NCI-H187 (cell line): ENCODE measurements around the gene GPSM1.

Experiments
- DNase-seq, 2 experiments: peaks; one replicate each; lab custom pipeline; 2025; lab: John Stamatoyannopoulos, UW

Gene GPSM1

DNA sequence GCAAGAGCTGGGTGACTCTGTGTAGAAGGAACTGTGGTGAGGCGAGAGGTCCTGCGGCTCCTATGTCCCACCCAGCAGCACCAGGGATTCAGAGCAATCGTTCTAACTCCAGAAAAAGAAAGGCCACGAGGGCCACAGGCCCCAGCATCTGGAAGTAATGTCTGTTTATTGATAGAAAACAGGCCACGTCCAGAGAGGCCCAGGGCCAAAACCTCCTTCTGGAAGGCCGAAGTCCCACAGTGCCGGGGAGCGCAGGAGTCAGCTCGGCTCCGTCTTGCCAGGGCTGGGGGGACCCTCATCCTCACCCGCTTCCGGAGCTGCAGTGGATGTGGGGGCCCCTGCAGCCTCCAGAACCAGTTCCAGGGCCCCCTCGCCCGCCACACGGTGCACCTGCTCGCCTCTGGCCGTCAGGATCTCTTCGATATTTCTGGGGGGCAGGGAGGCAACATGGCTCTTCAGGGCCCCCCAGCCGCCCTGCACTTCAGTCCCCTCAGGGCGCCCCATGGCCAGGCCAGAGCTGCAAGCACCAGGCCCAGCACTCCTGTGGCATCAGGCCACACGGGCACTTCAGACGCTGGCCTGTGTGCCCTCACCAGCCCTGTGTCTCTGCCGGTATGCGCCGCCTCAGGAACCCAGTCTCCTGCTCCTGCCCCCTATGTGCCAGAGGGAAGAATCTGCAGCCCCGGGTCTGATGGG, 34.6 kb downstream of the GPSM1 start:
- no peak for DNase-seq

DNA sequence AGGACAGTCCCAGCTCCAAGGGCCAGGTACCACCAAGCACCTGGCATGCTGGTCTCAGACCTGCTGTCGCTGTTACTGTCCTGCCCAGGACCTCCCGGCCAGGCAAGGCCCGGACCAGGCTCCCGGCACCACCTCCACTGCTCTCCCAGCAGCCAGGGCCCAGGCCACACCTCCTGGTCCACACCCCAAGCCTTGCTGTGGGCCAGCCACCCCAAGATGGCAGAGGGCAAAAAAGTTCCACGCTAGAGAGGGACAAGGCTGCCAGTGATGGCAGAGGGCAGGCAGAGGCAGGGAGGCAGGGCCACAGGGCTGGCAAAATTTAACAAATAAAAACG, 35.1 kb downstream of the GPSM1 start:
- no peak for DNase-seq

DNA sequence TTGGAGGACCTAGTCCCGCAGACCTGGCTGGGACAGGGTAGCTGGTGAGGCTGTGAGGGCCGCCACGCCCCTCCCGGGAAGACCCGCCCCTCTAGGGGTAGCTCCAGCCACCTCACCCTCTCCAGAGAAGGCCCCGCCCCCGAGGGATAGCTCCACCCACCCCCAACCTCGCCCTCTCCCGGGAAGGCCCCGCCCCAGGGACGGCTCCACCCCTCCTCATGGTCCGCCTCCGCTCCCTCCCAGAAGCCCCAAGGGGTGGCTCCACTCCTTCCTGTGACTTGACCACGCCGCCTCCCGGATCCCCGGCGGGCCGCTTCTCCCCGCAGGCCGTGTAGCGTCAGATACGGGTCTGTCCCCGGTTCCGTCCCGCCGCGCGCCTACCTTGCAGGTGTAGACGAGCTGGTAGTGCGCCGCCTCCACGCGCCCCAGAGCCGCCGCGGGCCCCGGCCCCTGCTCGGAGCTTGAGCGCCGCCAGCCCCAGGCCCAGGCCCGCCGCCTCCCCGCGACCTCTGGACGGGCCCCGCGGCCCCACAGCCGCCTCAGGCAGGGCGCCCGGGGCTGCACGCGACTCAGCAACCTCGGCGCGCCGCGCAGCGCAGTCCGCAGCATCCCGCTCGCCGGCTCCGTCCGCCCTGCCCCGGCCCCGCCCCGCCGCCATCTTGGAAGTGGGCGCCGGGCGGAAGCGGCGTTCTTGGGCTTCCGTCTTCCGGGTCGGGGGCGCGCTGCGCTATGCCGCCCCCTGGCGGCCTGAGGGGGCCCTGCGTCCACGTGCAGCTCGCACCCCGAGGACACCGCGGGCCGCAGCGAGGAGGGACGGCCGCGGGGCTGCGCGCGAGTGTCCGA, 36.0 kb downstream of the GPSM1 start, which contains the start of gene DNLZ:
Gene DNLZ, minus strand, starts transcription at position 639 of the 843 bp plus-strand sequence. Its CDS starts 30 bp downstream, at position 609.
- peak; percentile 35 to 78 for DNase-seq

DNA sequence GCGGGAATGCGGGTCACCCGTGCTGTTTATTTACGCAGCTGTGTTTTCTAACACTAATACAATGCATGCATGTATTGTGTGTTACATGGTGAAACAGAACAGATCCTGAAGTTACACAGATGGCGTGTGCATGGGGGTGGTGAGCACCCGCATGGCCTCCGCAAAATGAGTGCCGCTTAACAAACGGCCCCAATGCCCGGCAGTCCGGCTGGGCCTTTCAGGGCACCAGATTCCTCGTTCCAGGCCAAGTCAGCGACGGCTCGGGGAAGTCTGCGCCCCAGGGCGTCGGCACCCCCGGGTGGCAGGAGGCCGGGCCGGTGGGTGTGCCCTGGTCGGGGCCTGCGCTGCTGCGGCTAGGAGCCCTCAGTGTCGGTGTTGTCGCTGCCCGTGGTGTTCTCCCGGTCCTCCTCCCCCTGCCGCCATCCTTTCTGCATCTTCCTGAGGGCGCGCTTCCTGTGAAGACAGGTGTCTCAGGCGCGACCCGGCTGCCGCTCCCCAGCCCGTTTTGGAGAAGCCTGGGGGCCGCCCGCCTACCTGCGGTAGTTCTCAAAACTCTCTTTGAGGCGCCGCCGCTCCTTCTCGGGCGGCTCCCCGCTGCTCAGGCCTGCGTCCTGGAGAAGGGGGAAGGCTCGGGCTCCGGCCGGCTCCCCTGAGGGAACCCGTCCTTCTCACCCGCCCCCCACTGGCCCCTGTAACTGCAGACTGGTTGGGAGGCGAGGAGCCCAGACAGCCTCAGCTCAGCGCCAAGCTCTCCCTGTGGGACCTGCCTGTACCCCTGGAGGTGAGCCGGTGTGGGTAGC, 36.8 kb downstream of the GPSM1 start:
- DNase-seq: no peak

DNA sequence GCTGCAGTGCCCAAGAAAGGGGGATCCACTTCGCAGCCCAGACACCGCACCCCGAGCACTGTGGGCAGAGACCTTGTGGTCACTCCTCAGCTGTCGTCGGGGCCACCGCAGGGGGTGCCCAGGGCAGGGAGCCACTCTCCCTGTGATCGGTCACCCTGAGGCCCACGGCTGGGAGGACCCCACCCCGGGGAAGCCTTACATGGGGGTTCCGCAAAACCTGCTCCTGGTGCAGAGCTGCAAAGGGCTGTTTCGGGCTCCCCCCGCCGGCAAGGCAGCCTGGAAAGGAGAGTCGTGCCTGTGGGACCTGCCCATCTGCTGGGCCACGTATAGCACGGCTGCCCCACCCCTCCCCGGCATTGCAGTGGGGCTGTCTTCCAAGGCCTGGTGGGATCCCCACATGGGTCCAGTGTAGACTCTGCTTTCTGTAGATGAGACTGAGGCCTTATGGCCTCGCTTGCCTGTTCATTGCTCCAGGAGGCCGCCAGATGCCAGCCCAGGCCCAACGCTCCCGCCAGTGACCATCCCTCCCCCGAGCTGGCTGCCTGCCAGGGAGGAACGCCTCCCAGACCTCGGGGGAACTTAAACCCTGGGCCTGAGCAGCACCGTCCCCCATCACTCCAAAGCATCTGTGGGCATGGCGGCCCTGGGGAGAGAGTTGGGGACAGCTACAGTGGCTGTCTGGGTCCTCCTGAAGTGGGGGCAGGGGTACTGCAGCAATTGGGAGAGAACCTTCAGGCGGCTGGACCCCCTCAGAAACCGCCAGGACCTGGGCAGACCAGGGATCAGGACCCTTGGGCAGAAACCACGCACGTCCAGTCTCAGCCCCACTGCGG, 37.8 kb downstream of the GPSM1 start:
- no peak for DNase-seq

DNA sequence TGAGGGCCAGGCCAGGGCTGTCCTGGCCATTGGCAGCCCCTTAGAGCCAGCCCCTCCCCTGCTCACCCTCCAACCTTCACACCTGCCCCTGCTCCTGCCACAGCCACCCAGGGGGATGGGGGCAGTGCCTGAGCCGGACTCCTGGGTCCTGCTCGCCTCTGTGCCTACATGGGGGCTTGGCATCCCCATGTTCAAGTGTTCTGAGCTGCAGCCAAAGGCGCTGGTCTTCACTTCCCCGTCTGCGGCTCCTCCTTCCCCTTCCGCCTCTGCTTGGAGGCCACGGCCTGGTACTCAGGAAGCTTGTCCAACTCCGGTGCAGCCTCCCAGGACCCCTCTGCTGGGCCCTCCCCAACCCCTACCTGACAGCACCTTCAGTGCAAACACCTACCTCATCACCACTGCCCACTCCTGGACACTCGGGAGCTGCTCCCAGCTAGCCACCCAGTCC, 38.5 kb downstream of the GPSM1 start:
- no peak for DNase-seq

DNA sequence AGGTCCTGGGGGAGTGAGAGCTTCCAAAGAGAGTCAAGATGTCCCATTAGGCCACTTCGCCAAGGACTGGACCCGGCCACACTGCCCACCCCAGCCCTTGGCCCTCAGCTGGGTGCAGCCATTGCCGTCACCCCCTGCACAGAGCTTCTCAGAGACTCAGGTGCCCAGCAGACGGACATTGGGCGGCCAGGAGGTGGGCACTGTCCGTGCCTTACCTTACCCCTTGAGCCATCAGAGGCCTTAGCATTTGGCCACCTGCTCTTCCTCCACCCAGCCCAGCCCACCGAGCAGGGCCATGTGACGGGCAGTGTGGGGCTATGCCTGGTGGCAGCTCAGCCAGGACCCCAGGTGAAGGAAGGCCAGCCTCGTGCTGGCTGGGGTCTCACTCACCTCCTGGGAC, 39.5 kb downstream of the GPSM1 start:
- DNase-seq: no peak

DNA sequence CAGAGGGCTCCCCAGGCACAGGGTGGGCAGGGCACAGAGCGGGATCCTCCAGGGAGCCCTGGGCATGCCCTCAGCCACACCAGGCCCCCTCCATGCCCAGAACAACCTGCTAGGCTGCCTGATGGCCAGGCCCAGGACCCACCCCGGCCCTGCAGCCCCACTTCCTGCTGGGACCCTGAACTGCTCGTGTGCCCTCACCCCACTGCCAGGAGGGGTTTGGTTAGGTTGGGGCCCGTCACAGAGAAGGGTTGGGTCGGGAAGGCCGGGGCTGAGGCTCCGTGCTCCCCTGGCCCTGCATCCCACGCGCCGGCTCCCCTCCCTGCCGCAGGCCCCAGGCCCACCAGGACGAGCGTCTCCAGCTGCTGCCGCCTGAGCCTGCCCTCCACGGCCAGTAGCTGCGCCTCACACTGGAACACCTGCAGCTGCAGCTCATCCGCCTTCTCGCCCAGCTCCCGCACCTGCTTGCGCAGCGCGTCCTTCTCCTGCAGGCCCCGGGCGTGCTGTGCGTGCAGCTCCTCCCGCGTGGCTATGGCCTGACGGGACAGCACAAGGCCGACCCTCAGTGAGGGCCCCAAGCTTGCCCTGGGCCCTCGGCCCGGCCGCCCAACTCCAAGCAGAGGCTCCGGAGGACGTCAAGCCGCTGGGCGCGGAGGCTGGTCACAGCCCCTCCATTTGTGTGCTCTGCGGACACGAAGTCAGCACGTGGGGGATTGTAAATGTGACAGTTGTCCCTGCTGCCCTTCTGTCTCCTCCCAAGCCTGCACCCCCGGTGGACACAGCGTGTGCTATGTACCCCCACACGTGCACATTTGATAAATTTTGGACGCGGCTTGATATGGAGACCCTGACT, 40.2 kb downstream of the GPSM1 start:
- no peak for DNase-seq

DNA sequence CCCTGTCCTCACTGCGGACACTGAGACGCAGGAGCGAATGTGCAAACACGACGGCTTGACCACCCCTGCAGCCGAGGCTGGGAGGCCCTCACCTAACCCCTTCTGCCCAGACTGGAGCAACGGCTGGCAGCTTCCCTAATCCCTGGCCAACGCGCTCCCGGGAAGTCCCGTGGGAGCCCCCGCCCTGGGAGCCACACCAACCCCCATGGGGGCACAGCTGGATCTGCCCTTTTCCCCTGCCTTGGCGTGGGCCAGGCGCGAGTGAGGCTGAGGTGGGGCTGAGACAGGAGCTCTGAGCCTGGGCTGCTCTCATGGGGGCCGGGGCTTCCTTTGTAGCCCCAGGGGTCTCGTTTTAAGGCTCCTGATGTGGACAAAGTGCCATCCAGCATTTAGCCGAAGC, 40.9 kb downstream of the GPSM1 start:
- DNase-seq: no peak

DNA sequence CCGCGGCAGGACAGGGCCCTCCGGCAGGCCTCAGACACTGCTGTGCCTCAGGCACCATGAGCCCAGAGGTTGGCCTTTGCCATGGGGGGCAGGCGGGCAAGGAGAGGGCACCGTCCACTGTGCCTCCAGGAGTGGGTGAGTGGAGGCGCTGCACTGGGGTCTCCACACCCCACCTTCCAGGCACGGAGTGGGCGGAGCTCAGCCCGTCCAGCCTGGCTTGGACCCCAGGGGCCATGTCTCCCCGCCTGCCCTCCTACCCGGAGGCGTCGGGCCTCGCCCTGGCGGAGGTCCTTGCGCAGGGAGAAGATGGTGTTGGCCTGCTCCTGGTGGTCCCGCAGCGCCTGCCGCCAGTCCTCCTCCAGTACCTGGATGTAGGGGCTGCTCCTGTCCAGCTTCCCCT, 42.7 kb downstream of the GPSM1 start:
- DNase-seq: no peak

DNA sequence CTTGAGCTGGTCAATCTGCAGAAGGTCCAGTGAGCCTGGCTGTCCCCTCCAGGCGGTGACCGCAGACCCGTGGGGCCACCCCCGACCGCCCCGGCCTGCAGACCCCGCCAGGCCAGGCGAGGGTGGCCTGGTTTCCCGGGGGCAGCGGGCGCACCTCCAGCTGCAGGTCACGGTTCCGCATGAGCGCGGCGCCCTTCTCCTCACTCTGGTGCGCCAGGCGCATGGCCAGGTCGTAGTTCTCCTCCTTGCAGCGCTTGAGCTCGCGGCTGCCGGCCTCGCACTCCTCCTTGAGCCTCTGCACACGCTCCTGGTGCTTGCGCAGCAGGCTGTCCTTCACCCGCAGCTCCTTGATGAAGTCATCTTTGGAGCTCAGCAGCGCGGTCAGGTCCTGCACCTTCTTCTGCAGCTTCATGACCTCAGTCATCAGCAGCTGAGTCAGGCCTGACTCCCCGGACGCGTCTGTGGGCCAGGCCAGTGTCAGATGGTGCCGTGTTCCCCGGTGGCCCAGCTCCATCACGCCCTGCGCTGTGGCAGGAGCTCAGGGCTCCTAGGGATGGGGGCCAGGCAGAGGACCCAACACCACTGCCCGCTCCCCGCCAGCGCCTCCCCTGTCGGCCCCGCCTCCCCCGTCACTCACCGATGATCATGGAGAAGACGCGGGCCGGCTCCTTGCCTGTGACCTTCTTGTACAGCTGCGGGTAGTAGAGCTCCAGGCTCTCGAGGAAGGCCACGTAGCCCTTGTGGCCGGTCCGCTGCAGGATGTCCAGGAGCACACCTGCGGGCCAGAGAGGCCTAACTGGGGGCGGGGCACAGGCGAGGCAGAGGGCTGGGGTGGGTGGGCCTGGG, 43.6 kb downstream of the GPSM1 start:
- no peak for DNase-seq

DNA sequence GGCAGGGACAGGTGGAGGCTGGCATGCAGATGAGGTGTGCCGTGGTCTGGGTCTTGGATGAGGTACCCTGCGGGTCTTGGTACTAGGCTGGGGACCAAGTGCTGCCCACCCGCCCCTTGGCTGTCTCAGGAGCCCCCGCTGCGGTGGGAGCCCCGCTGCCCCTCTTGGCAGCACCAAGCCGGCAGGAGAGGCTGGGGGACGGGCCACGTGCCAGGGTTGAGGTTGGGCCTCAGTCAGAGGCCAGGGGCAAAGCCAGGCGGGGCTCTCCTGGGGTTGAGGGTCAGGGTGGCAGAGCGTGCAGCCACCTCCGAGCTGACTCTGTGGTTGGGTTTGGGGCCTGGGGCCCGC, 44.2 kb downstream of the GPSM1 start:
- DNase-seq: no peak

DNA sequence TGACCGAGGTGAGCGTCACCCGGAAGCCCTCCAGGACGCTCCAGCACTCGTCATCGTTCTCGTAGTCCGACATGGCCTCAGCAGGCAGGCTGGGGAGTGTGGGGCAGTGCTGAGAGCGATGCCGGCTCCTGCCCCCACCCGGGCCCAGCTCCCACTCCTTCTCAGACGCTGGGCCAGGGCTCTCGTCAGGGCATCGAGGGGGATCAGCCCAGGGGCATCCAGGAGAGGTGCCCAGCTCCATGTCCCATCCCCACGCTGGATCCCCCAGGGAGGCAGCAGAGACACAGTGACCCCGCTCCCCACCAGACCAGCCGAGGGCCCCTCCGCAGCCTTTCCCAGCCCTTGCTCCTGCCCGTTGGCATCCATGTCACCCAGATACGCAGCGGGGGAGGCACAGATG, 44.7 kb downstream of the GPSM1 start:
- no peak for DNase-seq

DNA sequence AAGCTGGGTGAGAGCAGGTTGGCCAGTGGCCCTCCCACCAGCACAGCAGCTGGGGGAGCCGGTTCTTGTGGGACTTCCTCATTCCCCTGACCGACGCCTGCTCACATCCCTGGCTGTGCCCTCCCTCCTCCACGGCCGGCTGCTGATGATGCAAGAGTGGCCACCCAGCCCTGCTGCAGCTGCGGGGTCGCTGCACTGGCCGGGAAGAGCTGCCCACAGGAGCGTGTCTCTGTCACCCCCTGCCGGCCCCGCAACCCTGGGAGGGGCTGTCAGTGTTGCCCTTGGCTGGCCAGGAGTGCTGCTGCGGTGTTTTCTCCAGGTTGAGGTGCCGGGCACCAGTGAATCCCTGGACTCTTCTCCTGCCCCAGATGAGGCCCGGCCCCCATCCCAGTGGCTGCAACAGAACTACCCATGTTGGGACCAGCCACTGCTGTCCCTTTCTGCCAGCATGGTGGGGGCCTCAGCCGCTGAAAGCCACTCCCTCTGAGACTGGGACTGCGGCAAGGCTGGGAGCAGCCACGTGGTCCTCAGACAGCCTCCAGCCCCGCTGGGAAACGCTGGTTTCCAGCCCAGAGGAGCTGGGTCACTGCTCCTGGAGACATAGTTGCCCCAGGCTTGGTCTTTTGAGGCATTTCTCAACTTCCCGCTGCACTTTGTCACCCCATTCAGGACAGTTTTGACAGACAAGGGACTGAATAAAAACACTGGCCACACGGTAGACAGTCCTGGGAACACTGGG, 45.4 kb downstream of the GPSM1 start:
- DNase-seq: no peak

DNA sequence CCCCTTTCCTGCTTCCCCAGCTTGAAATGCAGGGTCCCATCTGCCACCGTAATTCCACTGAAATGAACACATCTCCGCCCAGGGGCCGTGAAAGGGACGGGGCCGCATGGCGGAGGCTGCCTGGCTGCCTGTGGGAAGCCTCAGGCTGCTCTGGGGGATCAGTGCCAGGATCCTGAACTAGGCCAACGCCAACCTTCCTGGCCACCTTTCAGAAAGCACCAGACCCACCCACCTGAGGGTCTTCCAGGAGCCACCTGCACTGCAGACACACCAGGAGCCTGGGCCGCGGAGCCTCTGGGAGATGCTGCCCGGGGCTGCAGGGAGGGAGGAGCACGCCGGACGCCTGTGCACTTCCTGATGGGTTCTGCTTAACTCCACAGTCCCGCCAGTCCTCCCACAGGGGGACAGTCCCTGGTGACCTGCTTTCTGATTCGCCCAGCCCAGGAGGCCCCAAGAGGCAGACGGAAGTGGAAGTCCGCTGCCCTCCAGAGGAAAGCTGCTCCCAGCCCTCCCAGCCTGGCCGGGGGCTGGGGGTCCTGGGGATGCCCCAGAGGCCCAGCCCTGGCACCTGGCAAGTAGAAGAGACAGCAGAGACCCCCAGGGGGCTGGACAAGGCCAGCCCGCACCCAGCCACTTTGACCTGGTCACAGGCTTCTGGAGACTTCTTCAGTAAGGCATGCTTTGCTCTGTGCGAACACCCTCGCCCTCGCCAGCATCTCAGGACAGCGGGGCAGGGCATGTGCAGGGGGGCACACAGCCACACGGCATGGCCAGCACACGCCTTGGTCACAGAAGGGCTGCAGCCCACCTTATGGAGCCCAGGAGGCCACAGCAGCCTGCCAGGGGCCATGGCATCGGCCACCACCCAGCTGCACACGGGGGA, 46.2 kb downstream of the GPSM1 start, which contains the start of gene CARD9:
Gene CARD9, minus strand, starts transcription at position 370 of the 883 bp plus-strand sequence. CDS start 1,591 bp downstream, outside the sequence.
- no peak for DNase-seq

DNA sequence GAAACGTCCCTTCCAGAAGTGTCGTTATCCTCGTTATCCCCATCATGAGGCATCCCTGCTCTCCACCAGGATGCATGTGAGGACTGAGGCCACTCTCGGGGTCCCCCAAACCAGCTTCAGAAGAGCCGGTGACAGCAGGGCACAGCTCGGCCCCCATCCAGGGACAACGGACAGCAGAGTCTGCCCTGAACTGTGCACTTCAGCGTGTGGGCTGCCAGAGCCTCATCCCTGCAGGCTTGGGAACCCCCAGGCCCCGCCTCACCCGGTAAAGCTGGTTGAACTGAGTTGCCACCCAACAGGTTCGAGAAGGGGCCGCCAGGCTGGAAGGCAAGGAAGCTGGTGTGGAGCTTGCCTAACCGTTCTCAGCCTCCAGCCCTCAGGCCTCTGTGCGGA, 46.8 kb downstream of the GPSM1 start:
- DNase-seq: no peak

DNA sequence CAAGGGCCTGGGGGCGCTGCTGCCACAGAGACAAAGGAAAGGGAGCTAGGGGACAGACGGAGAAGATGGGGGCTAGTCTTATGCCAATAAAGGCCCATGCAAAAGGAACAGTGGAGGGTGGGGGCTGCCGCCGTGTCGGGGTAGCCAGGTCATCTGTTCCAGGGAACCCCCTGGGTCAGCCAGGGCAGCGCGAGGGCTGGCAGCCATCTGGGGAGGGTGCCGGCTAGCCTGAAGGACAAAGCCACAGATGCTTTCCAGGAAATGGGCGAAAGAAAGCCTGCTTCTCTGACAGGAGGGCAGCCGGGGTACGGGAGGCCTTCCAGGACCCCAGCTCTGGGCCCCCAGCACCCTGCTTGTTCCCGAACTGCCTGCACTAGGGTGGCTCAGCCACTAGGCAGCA, 47.8 kb downstream of the GPSM1 start:
- DNase-seq: no peak

DNA sequence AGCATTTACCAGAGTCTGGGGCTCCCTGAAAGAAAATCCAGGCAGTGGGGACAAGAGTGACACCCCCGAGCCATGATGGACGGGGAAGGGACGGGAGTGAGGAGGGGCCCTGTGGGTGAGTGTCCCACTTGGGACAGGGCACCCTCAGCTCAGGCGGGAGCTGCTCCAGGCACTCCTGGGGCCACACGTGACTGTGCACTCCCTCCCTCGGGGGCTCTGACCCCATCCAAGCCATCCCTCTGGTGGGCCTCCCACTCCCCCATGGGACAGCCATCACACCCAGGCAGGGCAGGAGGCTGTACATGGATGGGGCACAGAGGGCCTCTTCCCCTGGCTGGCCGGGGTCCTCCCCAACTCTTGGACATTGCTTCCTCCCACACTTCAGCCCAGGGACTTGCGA, 49.1 kb downstream of the GPSM1 start:
- no peak for DNase-seq
